ENCODE results near the gene SORCS2. TPM values are rescaled to one million over a fixed set of nuclear protein-coding genes. Genes with fewer than 3 reads are reported as not detected.

The SORCS2 gene
- total RNA-seq, 1 experiment from 2014 or later: 0.15 TPM

GRCh38 chr4:7194251-7195140 is 2.2 kb downstream of the SORCS2 start:
- ChIA-PET POLR2A (no interaction called here), CTCF (interaction anchor here (0.5 to 1.0 kb wide), 3 partner anchors 9 to 103 kb away, joined by 3 to 6 read pairs (median 3); no protein-coding TSS in a partner anchor)
- H3K27ac ChIP-seq (ENCODE audit: low read length): no peak overlapping the region
- DNase-seq (ENCODE audit: low read depth, low spot score) (no peak), ATAC-seq (peak; percentile 28; the same call in 1 of the 2 replicates)
- TF ChIP-seq, protein P1, sequence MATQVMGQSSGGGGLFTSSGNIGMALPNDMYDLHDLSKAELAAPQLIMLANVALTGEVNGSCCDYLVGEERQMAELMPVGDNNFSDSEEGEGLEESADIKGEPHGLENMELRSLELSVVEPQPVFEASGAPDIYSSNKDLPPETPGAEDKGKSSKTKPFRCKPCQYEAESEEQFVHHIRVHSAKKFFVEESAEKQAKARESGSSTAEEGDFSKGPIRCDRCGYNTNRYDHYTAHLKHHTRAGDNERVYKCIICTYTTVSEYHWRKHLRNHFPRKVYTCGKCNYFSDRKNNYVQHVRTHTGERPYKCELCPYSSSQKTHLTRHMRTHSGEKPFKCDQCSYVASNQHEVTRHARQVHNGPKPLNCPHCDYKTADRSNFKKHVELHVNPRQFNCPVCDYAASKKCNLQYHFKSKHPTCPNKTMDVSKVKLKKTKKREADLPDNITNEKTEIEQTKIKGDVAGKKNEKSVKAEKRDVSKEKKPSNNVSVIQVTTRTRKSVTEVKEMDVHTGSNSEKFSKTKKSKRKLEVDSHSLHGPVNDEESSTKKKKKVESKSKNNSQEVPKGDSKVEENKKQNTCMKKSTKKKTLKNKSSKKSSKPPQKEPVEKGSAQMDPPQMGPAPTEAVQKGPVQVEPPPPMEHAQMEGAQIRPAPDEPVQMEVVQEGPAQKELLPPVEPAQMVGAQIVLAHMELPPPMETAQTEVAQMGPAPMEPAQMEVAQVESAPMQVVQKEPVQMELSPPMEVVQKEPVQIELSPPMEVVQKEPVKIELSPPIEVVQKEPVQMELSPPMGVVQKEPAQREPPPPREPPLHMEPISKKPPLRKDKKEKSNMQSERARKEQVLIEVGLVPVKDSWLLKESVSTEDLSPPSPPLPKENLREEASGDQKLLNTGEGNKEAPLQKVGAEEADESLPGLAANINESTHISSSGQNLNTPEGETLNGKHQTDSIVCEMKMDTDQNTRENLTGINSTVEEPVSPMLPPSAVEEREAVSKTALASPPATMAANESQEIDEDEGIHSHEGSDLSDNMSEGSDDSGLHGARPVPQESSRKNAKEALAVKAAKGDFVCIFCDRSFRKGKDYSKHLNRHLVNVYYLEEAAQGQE (IDR thresholded peaks at IDR 0.05; ENCODE audit: insufficient read depth in 1 of 2, low read depth in 2 of 2, low read length in 1 of 2): no peak
- TF ChIP-seq, protein P2, sequence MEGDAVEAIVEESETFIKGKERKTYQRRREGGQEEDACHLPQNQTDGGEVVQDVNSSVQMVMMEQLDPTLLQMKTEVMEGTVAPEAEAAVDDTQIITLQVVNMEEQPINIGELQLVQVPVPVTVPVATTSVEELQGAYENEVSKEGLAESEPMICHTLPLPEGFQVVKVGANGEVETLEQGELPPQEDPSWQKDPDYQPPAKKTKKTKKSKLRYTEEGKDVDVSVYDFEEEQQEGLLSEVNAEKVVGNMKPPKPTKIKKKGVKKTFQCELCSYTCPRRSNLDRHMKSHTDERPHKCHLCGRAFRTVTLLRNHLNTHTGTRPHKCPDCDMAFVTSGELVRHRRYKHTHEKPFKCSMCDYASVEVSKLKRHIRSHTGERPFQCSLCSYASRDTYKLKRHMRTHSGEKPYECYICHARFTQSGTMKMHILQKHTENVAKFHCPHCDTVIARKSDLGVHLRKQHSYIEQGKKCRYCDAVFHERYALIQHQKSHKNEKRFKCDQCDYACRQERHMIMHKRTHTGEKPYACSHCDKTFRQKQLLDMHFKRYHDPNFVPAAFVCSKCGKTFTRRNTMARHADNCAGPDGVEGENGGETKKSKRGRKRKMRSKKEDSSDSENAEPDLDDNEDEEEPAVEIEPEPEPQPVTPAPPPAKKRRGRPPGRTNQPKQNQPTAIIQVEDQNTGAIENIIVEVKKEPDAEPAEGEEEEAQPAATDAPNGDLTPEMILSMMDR (IDR thresholded peaks at IDR 0.05): peak; percentile 68
- no peaks in the 10 kb centered on the region for H3K27me3 ChIP-seq (ENCODE audit: control insufficient read depth, insufficient read depth, low read length)
- in situ Hi-C loops (cut with HindIII; ENCODE audit: low pct_unique_long_range_greater_than_20kb, low sequenced_read_pairs) (no loop called here), intact Hi-C loops (cut with micrococcal nuclease; ENCODE audit: unreplicated experiment) (loop anchor here (5.0 kb wide), 1 partner anchor 103 kb away; no protein-coding TSS in a partner anchor)
- H3K4me3 ChIP-seq (ENCODE audit: low read depth in 2 of 2, low read length in 2 of 2): no peak overlapping the region
- no peaks in the 10 kb centered on the region for H3K9me3 ChIP-seq (ENCODE audit: control insufficient read depth, insufficient read depth, low read depth, low read length)
- BruUV-seq (replicated peaks): no TSS peak
- no peaks in the 10 kb centered on the region for H3K4me1 ChIP-seq (ENCODE audit: control insufficient read depth, insufficient read depth, low read length)
- H3K36me3 ChIP-seq (ENCODE audit: control insufficient read depth, insufficient read depth, low read length): no peaks in the 10 kb centered on the region

- ATAC-seq: no peak
- no peaks in the 10 kb centered on the region for H3K27me3 ChIP-seq (ENCODE audit: control insufficient read depth, insufficient read depth, low read length)
- intact Hi-C loops (cut with micrococcal nuclease; ENCODE audit: unreplicated experiment): no loop called here
- H3K27ac ChIP-seq (ENCODE audit: low read length): no peak overlapping the region
- no peak overlapping the region for H3K4me3 ChIP-seq (ENCODE audit: low read depth in 2 of 2, low read length in 2 of 2)
- ChIA-PET POLR2A (no interaction called here), CTCF (interaction anchor here (0.6 kb wide), 1 partner anchor 9 kb away, joined by 3 read pairs; no protein-coding TSS in a partner anchor)
- BruUV-seq (replicated peaks): no TSS peak
- TF ChIP-seq, protein P2 (IDR thresholded peaks at IDR 0.05): no peak
- TF ChIP-seq POLR2AphosphoS5 (IDR thresholded peaks at IDR 0.05; ENCODE audit: low read depth, low read length) (no peak), SIN3A (IDR thresholded peaks at IDR 0.05; ENCODE audit: borderline replicate concordance, insufficient read depth, low read depth, low read length) (no peak), TCF7L2 (IDR thresholded peaks at IDR 0.05; ENCODE audit: low read depth, low read length) (no peak)
- TF ChIP-seq, protein P1 (IDR thresholded peaks at IDR 0.05; ENCODE audit: insufficient read depth in 1 of 2, low read depth in 2 of 2, low read length in 1 of 2): no peak
- H3K36me3 ChIP-seq (ENCODE audit: control insufficient read depth, insufficient read depth, low read length): no peaks in the 10 kb centered on the region
- no peaks in the 10 kb centered on the region for H3K9me3 ChIP-seq (ENCODE audit: control insufficient read depth, insufficient read depth, low read depth, low read length)
- no peak for DNase-seq (ENCODE audit: low read depth, low spot score)
- H3K4me1 ChIP-seq (ENCODE audit: control insufficient read depth, insufficient read depth, low read length): no peaks in the 10 kb centered on the region
- in situ Hi-C loops (cut with HindIII; ENCODE audit: low pct_unique_long_range_greater_than_20kb, low sequenced_read_pairs): no loop called here
These were observed 2.8 kb downstream of the SORCS2 start for GRCh38 chr4:7195141-7195515.

All from Panc1 (cell line).